ENCODE data around the gene DELE1.

GRCh38 chr5:141903261-141903660, 20.4 kb upstream of the DELE1 start:
- TF ChIP-seq POLR2A (IDR thresholded peaks at IDR 0.05) (no peak), CTCF (IDR thresholded peaks at IDR 0.05) (no peak)

All from suprapubic skin (tissue), 3 donors.